Liver (tissue), 9 donors: ENCODE measurements around the gene UNC79. TPM values are rescaled to one million over a fixed set of nuclear protein-coding genes. Genes with fewer than 3 reads are reported as not detected.

ENCODE experiments used
- DNase-seq: peaks from one replicate; pipeline ENCODE4 v3.0.0-alpha.2; 2017; ENCODE audit warnings: low spot score
- H3K27ac ChIP-seq, 2 donors: one replicate each; pipeline ENCODE4 v1.7.0; 2013; ENCODE audit warnings: inconsistent platforms in 2 of 2, low read length in 2 of 2, control low read depth in 1 of 2, low read depth in 1 of 2, mild to moderate bottlenecking in 1 of 2
- H3K27me3 ChIP-seq, 4 donors: one replicate each; pipeline versions ENCODE4 v1.6.1 to v1.7.0; 2013; ENCODE audit warnings: low read length in 3 of 4, inconsistent platforms in 1 of 4, mild to moderate bottlenecking in 1 of 4, moderate library complexity in 1 of 4; ENCODE audit not compliant: control insufficient read depth in 4 of 4, insufficient read depth in 4 of 4
- H3K36me3 ChIP-seq, 4 donors: one replicate each; pipeline versions ENCODE4 v1.6.1 to v1.7.0; 2013; ENCODE audit warnings: low read length in 3 of 4, mild to moderate bottlenecking in 3 of 4, low read depth in 1 of 4, moderate library complexity in 1 of 4; ENCODE audit not compliant: control insufficient read depth in 4 of 4, insufficient read depth in 3 of 4
- H3K4me1 ChIP-seq, 4 donors: one replicate each; pipeline versions ENCODE4 v1.6.1 to v1.7.0; 2013; ENCODE audit warnings: low read length in 3 of 4, mild to moderate bottlenecking in 3 of 4, moderate library complexity in 1 of 4; ENCODE audit not compliant: control insufficient read depth in 4 of 4, insufficient read depth in 4 of 4
- H3K4me3 ChIP-seq, 3 donors: one replicate each; pipeline versions ENCODE4 v1.6.1 to v1.7.0; 2013; ENCODE audit warnings: low read length in 3 of 3, control low read depth in 1 of 3, low read depth in 1 of 3, mild to moderate bottlenecking in 1 of 3
- H3K9ac ChIP-seq, 2 donors: one replicate each; pipeline ENCODE4 v1.7.0; 2013; ENCODE audit warnings: low read length in 2 of 2, mild to moderate bottlenecking in 2 of 2, moderate library complexity in 2 of 2, control low read depth in 1 of 2, low read depth in 1 of 2
- H3K9me3 ChIP-seq, 4 donors: one replicate each; pipeline versions ENCODE4 v1.6.1 to v1.7.0; 2013; ENCODE audit warnings: low read length in 3 of 4; ENCODE audit not compliant: control insufficient read depth in 4 of 4
- EGR1 ChIP-seq, 2 donors: IDR thresholded peaks; 2 replicates each; pipeline ENCODE4 v1.6.1; 2016 to 2018; ENCODE audit warnings: antibody characterized with exemption in 2 of 2, low read depth in 2 of 2
- FOXA1 ChIP-seq: IDR thresholded peaks from 2 replicates; pipeline ENCODE4 v1.6.1; 2016; ENCODE audit warnings: antibody characterized with exemption
- FOXA2 ChIP-seq: IDR thresholded peaks from 2 replicates; pipeline ENCODE4 v1.6.1; 2016; ENCODE audit warnings: antibody characterized with exemption
- GABPA ChIP-seq, 2 donors: IDR thresholded peaks in 1 of 2; conservative IDR thresholded peaks in 1 of 2; 2 replicates each; pipeline ENCODE4 v1.6.1; 2016; ENCODE audit warnings: antibody characterized with exemption in 2 of 2, mild to moderate bottlenecking in 1 of 2, moderate library complexity in 1 of 2
- HNF4A ChIP-seq, 2 donors: conservative IDR thresholded peaks; 2 replicates each; pipeline ENCODE4 v1.6.1; 2016; ENCODE audit warnings: antibody characterized with exemption in 2 of 2, mild to moderate bottlenecking in 2 of 2
- HNF4G ChIP-seq: IDR thresholded peaks from 2 replicates; pipeline ENCODE4 v1.6.1; 2016; ENCODE audit warnings: antibody characterized with exemption
- JUND ChIP-seq, 2 donors: IDR thresholded peaks; 2 replicates each; pipeline ENCODE4 v1.6.1; 2016; ENCODE audit warnings: antibody characterized with exemption in 2 of 2
- NR2F2 ChIP-seq: IDR thresholded peaks from 2 replicates; pipeline ENCODE4 v1.6.1; 2016; ENCODE audit warnings: antibody characterized with exemption
- RAD21 ChIP-seq, 2 donors: IDR thresholded peaks; 2 replicates each; pipeline ENCODE4 v1.6.1; 2016; ENCODE audit warnings: antibody characterized with exemption in 2 of 2, mild to moderate bottlenecking in 2 of 2
- RXRA ChIP-seq, 2 donors: IDR thresholded peaks; 2 replicates each; pipeline ENCODE4 v1.6.1; 2017 to 2018; ENCODE audit warnings: antibody characterized with exemption in 2 of 2, mild to moderate bottlenecking in 1 of 2
- SP1 ChIP-seq: IDR thresholded peaks from 2 replicates; pipeline ENCODE4 v1.6.1; 2018; ENCODE audit warnings: antibody characterized with exemption, mild to moderate bottlenecking
- TAF1 ChIP-seq: conservative IDR thresholded peaks from 2 replicates; pipeline ENCODE4 v1.6.1; 2016; ENCODE audit warnings: antibody characterized with exemption, mild to moderate bottlenecking
- YY1 ChIP-seq: IDR thresholded peaks from 2 replicates; pipeline ENCODE4 v1.6.1; 2016; ENCODE audit warnings: antibody characterized with exemption, mild to moderate bottlenecking
- WGBS: extraction: QIAGEN DNeasy Blood & Tissue Kit; methylation state at CpG from one replicate; pipeline ENCODE4 v1.1.7; 2013; 5-methylcytosine and 5-hydroxymethylcytosine counted together
- polyA plus RNA-seq, 2 donors: library from polyadenylated mRNA; stranded (reverse) in 1 of 2; unstranded in 1 of 2; fragments of 200-250 nt in 1 of 2; fragments of >200 nt in 1 of 2; fragmentation: Nextera tagmentation in 1 of 2; extraction: Ambion mirVana in 1 of 2; gene quantifications; one replicate each; pipeline versions ENCODE4 v1.2.1 to v1.2.3, GENCODE V29; 2013 to 2015
- total RNA-seq, 2 donors: library from RNA; depleted of rRNA; stranded (reverse); fragments of >200 nt; gene quantifications; one replicate each; pipeline ENCODE4 v1.2.3, GENCODE V29; 2014
- TF ChIP-seq, protein P1 (sequence below): fragments of 150-350 bp; IDR thresholded peaks from 2 replicates; pipeline ENCODE4 v1.5.1; 2017; ENCODE audit warnings: improper control_type of control experiment, low read depth, low read length; ENCODE audit not compliant: missing input control
- TF ChIP-seq, protein P2 (sequence below): IDR thresholded peaks from 2 replicates; pipeline ENCODE4 v1.6.1; 2016; ENCODE audit warnings: antibody characterized with exemption
- TF ChIP-seq, protein P3 (sequence below): IDR thresholded peaks from 2 replicates; pipeline ENCODE4 v1.6.1; 2016; ENCODE audit warnings: antibody characterized with exemption
- TF ChIP-seq, protein P4 (sequence below): IDR thresholded peaks from 2 replicates; pipeline ENCODE4 v1.6.1; 2016; ENCODE audit warnings: antibody characterized with exemption, mild to moderate bottlenecking
- TF ChIP-seq, protein P5 (sequence below): IDR thresholded peaks from 2 replicates; pipeline ENCODE4 v1.6.1; 2016; ENCODE audit warnings: antibody characterized with exemption
- donor health status: healthy.
- donor health status: healthy.
- donor health status: healthy.
- donor health status: healthy.
- donor health status: healthy.

The UNC79 gene
- total and polyA plus RNA-seq, 4 donors: 0.01 to 0.08 (median 0.05) TPM; not detected in 1

DNA sequence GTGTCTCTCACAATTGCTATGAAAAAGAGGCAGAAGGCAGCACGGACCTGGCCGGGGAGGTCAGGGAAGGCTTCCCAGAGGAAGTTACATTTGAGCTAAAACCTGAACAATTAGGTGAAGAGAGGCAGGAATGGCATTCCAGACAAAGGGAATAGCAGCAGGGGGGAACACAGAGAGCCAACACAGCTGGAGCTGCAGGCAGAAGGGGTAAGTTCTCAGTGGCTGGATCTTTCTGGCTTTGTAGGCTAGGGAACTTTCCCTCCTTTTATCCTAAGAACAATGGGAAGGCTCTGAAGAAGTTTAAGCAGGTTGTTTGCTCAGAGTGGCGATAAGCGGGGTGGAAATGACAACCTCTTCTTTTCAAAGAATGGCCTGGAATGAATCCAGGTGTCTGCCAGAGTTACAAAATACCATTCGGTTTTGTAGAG lies 257.5 kb downstream of the UNC79 start:
- Histone ChIP-seq H3K9ac (no peak overlapping the region), H3K9me3 (no peaks in the 10 kb centered on the region), H3K4me3 (no peak overlapping the region), H3K36me3 (no peaks in the 10 kb centered on the region), H3K27me3 (peaks cover 0 to 4% (median 2%) of the 10 kb centered on the region in 4 donors), H3K27ac (no peak overlapping the region), H3K4me1 (no peaks in the 10 kb centered on the region)
- no peak for DNase-seq
- no peak for TF ChIP-seq YY1
- TF ChIP-seq EGR1 (IDR thresholded peaks at IDR 0.05; ENCODE audit: low read depth in 2 of 2): no peak
- no peak for TF ChIP-seq SP1
- no peak for TF ChIP-seq GABPA (IDR thresholded peaks at IDR 0.05 in 1 of 2, conservative IDR thresholded peaks at IDR 0.05 in 1 of 2)
- no peak for TF ChIP-seq FOXA2
- no peak for TF ChIP-seq RXRA (IDR thresholded peaks at IDR 0.05)
- TF ChIP-seq HNF4G: no peak
- TF ChIP-seq HNF4A (conservative IDR thresholded peaks at IDR 0.05): no peak
- TF ChIP-seq, protein P1, sequence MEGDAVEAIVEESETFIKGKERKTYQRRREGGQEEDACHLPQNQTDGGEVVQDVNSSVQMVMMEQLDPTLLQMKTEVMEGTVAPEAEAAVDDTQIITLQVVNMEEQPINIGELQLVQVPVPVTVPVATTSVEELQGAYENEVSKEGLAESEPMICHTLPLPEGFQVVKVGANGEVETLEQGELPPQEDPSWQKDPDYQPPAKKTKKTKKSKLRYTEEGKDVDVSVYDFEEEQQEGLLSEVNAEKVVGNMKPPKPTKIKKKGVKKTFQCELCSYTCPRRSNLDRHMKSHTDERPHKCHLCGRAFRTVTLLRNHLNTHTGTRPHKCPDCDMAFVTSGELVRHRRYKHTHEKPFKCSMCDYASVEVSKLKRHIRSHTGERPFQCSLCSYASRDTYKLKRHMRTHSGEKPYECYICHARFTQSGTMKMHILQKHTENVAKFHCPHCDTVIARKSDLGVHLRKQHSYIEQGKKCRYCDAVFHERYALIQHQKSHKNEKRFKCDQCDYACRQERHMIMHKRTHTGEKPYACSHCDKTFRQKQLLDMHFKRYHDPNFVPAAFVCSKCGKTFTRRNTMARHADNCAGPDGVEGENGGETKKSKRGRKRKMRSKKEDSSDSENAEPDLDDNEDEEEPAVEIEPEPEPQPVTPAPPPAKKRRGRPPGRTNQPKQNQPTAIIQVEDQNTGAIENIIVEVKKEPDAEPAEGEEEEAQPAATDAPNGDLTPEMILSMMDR: no peak
- no peak for TF ChIP-seq TAF1
- TF ChIP-seq, protein P2, sequence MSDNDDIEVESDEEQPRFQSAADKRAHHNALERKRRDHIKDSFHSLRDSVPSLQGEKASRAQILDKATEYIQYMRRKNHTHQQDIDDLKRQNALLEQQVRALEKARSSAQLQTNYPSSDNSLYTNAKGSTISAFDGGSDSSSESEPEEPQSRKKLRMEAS: no peak
- no peak for TF ChIP-seq NR2F2
- TF ChIP-seq, protein P3, sequence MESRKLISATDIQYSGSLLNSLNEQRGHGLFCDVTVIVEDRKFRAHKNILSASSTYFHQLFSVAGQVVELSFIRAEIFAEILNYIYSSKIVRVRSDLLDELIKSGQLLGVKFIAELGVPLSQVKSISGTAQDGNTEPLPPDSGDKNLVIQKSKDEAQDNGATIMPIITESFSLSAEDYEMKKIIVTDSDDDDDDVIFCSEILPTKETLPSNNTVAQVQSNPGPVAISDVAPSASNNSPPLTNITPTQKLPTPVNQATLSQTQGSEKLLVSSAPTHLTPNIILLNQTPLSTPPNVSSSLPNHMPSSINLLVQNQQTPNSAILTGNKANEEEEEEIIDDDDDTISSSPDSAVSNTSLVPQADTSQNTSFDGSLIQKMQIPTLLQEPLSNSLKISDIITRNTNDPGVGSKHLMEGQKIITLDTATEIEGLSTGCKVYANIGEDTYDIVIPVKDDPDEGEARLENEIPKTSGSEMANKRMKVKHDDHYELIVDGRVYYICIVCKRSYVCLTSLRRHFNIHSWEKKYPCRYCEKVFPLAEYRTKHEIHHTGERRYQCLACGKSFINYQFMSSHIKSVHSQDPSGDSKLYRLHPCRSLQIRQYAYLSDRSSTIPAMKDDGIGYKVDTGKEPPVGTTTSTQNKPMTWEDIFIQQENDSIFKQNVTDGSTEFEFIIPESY: no peak
- TF ChIP-seq, protein P4, sequence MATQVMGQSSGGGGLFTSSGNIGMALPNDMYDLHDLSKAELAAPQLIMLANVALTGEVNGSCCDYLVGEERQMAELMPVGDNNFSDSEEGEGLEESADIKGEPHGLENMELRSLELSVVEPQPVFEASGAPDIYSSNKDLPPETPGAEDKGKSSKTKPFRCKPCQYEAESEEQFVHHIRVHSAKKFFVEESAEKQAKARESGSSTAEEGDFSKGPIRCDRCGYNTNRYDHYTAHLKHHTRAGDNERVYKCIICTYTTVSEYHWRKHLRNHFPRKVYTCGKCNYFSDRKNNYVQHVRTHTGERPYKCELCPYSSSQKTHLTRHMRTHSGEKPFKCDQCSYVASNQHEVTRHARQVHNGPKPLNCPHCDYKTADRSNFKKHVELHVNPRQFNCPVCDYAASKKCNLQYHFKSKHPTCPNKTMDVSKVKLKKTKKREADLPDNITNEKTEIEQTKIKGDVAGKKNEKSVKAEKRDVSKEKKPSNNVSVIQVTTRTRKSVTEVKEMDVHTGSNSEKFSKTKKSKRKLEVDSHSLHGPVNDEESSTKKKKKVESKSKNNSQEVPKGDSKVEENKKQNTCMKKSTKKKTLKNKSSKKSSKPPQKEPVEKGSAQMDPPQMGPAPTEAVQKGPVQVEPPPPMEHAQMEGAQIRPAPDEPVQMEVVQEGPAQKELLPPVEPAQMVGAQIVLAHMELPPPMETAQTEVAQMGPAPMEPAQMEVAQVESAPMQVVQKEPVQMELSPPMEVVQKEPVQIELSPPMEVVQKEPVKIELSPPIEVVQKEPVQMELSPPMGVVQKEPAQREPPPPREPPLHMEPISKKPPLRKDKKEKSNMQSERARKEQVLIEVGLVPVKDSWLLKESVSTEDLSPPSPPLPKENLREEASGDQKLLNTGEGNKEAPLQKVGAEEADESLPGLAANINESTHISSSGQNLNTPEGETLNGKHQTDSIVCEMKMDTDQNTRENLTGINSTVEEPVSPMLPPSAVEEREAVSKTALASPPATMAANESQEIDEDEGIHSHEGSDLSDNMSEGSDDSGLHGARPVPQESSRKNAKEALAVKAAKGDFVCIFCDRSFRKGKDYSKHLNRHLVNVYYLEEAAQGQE: no peak
- no peak for TF ChIP-seq RAD21 (IDR thresholded peaks at IDR 0.05)
- no peak for TF ChIP-seq FOXA1
- TF ChIP-seq JUND (IDR thresholded peaks at IDR 0.05): no peak
- TF ChIP-seq, protein P5, sequence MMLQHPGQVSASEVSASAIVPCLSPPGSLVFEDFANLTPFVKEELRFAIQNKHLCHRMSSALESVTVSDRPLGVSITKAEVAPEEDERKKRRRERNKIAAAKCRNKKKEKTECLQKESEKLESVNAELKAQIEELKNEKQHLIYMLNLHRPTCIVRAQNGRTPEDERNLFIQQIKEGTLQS: no peak
- 25% methylated on average over 5 of the region's 5 CpGs for WGBS
